HG03196 (cell line): ENCODE measurements around the gene MYH4.

ENCODE experiments used
- ATAC-seq: cut with Tn5 transposase; IDR thresholded peaks from one replicate; pipeline ENCODE4 v1.9.1; 2021; ENCODE audit not compliant: unreplicated experiment

MYH4 gene

DNA sequence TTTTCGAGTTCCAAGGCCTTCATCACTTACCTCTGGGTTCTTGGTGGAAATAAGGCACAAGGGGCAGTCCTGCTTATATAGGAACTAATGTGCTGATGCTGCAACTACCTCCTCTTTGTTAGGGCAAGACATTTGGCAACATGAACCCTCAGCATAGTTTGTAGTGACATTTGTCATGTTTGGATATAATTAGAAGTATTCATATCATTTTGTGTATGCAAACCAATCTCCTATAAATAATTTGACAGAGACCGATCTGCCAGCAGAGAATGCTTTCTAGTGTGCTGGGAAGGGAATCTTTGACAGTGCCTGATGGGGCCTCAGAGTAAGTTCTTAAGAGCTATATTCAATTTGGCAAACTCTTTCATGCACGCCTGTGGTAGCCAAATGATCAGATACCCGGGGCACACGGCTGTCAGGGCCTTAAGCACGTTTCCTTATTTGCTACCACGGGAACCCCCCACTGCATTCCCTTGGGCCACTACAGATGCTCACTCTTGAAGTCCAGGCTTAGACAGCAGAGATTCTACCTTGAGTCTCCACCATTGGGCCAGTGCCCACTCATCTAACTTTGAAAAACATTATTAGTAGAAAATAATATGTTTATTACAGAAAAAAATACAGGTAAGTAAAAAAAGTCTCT, 47.3 kb downstream of the MYH4 start, which contains the start of gene MYH8:
TSS of gene MYH8 (minus strand) at position 51 of the 643 bp plus-strand sequence. CDS start 1,723 bp downstream, outside the sequence.
- ATAC-seq = no peak

DNA sequence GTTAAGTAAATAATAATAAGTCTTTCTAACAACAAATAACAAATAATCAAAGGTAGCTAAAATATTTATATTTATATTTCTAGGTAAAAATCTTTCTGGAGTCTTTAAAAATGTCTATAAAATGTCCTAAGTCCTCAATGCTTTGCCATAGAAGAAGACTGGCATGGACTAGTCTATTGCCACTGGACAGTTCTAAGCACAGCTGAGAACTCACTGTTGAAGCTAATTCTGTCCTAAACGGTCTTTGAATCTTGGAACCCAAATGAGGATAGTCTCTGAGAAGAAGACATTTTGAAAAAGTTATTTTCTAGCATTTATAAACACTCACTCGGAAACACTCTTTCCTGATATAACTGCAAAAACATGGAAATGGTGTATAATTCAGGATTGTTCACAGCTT, 48.1 kb downstream of the MYH4 start:
- no peak for ATAC-seq

DNA sequence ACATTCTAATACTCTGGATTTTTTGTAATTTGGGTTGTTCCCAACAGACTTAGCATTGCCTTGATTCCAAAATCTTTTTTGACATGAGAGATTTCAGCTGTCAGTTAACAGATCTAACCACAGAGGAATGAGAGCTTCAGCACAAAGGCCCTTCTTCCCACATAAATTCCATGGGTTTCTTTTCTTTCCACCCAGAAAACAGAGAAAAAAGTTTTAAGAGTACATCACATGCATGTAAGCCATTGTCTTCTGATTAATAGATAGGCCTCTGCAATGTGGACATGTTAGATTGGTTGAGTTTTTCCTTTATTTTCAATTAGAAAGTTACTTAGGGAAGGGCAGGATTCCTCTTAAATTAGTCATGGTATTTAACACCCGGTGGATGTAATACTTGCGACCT, 48.5 kb downstream of the MYH4 start:
- no peak for ATAC-seq

DNA sequence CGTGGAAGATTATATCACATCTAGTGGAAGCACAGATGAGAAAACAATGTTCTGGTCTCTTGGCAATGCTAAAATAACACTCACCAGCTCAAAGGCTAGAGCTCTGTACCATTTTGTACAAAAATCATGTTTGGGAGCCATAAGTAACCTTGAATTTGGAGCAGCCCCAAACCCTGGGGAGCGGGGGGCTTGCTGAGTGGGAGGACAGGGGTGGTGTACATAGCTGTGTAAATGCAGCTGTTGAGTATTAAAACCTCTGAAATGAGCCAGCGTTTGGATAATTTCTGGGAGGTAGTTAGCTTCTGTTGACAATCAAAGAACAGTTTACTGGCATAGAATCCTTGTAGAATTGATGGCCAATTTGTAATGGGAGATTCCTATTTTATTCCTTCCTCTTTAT, 51.9 kb downstream of the MYH4 start:
- ATAC-seq = no peak

DNA sequence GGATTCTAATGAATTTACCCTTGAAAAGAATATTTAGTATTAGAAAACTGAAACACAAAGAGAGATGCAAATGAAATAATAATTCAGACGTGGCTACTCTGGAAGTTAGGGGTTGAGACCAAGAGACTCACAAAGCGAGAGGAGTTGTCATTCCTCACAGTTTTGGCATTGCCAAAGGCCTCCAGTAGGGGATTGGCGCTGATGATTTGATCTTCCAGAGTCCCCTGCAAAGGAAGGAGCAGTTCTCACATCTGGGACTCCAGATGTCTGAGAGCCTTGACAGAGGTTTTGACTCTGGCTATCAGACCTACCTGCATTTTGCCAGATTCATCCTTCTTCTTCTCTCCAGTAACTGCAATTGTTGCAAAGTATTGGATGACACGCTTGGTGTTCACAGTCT, 54.2 kb downstream of the MYH4 start:
- ATAC-seq = no peak

DNA sequence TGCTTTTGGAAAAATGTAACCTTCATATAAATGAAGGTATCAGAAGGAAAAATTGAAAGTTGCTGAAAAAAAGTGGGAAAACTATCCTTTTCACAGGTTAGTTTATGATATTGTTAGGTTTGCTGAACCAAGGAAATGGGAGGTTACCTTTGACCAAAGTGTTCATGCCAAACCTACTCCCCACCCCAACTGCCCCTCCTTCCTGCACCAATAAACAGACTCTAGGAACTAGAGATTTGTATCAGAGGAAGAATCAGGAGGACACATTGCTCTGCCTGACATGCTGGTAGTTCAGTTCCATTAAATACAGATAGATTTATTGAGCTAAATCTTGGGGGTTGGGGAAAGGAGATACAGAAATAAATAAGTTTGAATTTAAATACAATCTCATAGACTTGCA, 65.8 kb downstream of the MYH4 start:
- ATAC-seq = no peak

DNA sequence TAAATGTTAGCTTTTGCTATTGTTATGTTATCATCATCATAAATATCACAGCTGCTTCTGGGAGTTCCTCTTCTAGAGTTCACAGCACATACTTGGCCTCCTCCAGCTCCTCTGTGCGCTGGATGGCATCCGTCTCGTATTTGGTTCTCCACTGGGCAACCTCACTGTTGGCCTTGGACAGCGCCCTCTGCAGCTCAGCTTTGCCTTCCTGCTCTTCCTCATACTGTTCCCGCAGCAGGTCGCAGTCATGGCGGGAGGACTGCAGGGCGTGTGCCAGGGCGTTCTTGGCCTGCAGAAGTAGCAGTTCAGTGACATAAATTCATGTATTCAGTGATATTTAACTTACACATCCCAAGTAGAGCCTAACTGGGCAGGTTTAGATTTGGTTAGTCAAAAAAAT, 71.0 kb downstream of the MYH4 start:
- ATAC-seq = no peak

DNA sequence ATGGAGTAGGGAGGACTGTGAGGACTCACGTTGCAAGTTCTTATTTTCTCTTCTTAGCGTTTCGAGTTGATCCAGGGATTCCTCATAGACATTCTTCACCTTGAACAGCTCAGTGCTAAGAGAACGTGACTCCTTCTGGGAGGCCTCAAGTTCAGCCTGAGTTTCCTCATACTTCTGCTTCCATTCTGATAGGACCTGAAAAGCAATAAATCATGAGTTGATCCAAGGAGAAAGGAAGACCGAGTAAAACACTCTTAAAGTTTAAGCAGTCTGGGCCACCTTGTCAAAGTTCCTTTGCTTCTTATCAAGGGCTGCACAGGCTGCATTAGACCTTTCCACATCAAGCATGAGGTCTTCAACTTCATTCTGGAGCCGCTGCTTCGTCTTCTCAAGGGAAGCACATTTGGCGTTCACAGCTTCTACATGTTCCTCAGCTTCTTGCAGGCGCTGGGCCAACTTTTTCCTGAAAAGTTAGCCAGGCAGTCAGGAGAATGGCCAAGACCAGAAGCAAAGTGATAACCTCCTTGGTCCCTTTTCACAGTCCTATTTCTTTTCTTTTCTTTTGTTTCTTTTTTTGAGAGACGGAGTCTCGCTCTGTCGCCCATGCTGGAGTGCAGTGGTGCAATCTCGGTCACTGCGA, 72.7 kb downstream of the MYH4 start:
- no peak for ATAC-seq

DNA sequence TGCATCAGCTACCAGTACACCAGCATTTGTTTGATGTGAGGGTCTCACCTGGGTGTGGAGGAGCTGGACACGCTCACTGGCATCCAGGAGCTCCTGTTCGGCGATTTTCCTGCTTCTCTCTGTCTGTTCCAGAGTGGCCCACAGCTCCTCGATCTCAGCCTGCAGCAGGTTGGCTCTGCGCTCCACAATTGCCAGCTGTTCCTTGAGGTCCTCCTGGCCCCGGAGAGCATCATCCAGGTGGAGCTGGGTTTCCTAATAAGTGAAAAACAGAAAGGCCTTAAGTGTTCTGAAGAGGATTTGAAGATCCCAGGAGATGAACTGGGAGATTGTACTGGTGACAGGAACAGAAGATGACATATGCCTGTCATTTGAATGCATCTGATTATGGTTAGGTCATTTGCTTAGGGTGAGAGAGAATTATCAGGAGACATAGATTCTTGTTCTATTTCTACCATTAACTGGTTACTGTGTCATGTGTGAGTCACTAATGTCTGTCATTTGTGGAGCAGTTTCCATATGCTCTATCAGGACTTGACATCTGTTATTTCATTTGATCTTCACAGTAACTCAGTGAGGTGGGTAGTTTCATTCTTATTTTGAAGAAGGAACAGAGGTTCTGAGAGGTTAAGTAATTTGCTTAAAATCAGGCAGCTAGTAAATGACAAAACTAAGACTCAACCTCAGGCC, 75.0 kb downstream of the MYH4 start:
- no peak for ATAC-seq
